Measurements from ENCODE around the gene LGALS12.

The LGALS12 gene

DNA sequence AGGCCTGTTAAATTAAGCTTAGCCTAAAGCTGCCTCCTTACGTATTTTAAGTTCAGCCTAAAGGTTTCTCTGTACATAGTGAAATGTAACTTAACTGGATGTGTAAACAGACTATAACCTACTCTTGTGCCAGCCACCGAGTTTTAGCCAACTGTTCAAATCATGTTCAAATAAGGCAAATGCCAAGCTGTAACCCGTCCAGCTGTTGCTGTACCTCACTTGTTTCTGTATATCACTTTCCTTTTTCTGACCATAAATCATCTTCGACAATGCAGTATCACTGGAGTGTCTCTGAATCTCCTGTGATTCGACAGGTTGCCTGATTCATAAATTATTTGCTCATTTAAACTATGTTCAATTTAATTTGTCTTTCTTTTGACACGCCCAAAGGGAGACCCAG is 10.9 kb upstream of the LGALS12 start:
- Histone ChIP-seq H3K4me3 (ENCODE audit: low read length) (no peak overlapping the region), H3K27me3 (ENCODE audit: low read depth, low read length) (peaks cover 25% of the 10 kb centered on the region), H3K4me1 (ENCODE audit: low read length) (no peaks in the 10 kb centered on the region), H4K20me1 (ENCODE audit: insufficient read depth, low read length) (no peaks in the 10 kb centered on the region), H3K36me3 (replicated peaks; ENCODE audit: low read depth, low read length) (no peaks in the 10 kb centered on the region), H3K4me2 (ENCODE audit: low read length) (no peak overlapping the region), H3K9ac (ENCODE audit: low read length) (no peak overlapping the region), H3K79me2 (ENCODE audit: low read length) (no peaks in the 10 kb centered on the region), H3K9me3 (ENCODE audit: insufficient read depth, low read length) (peaks cover 5% of the 10 kb centered on the region; the same call in 1 of the 2 replicates), H2AFZ (ENCODE audit: low read depth, low read length) (no peak overlapping the region), H3K27ac (ENCODE audit: low read length) (no peak overlapping the region)
- TF ChIP-seq, protein P1, sequence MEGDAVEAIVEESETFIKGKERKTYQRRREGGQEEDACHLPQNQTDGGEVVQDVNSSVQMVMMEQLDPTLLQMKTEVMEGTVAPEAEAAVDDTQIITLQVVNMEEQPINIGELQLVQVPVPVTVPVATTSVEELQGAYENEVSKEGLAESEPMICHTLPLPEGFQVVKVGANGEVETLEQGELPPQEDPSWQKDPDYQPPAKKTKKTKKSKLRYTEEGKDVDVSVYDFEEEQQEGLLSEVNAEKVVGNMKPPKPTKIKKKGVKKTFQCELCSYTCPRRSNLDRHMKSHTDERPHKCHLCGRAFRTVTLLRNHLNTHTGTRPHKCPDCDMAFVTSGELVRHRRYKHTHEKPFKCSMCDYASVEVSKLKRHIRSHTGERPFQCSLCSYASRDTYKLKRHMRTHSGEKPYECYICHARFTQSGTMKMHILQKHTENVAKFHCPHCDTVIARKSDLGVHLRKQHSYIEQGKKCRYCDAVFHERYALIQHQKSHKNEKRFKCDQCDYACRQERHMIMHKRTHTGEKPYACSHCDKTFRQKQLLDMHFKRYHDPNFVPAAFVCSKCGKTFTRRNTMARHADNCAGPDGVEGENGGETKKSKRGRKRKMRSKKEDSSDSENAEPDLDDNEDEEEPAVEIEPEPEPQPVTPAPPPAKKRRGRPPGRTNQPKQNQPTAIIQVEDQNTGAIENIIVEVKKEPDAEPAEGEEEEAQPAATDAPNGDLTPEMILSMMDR (IDR thresholded peaks at IDR 0.05; ENCODE audit: low read depth, low read length), result no peak
- no peak for TF ChIP-seq EZH2phosphoT487 (IDR thresholded peaks at IDR 0.05; ENCODE audit: low read depth)

DNA sequence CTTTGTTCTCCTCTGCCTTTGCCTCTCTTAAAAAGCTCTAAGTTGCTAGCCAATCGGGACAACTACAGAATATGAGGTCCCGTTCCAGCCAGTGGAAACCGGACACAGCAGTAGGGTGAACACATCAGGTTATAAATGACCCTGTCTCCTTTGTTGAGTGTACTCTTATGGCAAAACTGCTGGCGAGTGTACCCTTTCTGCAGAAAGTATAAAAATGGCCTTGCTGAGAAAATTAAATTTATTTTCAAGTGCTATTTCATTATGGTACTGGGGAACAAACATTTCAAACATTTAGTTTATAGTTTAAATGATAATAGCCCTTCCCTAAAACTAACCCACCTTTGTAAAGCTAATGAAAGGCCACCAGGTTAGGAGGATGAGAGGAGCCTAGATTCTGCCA is 6.0 kb upstream of the LGALS12 start:
- Histone ChIP-seq H4K20me1 (ENCODE audit: insufficient read depth, low read length) (no peaks in the 10 kb centered on the region), H3K79me2 (ENCODE audit: low read length) (no peaks in the 10 kb centered on the region), H2AFZ (ENCODE audit: low read depth, low read length) (no peak overlapping the region), H3K4me2 (ENCODE audit: low read length) (no peak overlapping the region), H3K9ac (ENCODE audit: low read length) (no peak overlapping the region), H3K27me3 (ENCODE audit: low read depth, low read length) (peaks cover 21% of the 10 kb centered on the region; the same call in 1 of the 2 replicates), H3K4me3 (ENCODE audit: low read length) (no peak overlapping the region), H3K36me3 (replicated peaks; ENCODE audit: low read depth, low read length) (no peaks in the 10 kb centered on the region), H3K4me1 (ENCODE audit: low read length) (no peaks in the 10 kb centered on the region), H3K27ac (ENCODE audit: low read length) (no peak overlapping the region), H3K9me3 (ENCODE audit: insufficient read depth, low read length) (peaks cover 12% of the 10 kb centered on the region; the same call in 1 of the 2 replicates)
- TF ChIP-seq, protein P1 (IDR thresholded peaks at IDR 0.05; ENCODE audit: low read depth, low read length), result no peak
- TF ChIP-seq EZH2phosphoT487 (IDR thresholded peaks at IDR 0.05; ENCODE audit: low read depth), result no peak

DNA sequence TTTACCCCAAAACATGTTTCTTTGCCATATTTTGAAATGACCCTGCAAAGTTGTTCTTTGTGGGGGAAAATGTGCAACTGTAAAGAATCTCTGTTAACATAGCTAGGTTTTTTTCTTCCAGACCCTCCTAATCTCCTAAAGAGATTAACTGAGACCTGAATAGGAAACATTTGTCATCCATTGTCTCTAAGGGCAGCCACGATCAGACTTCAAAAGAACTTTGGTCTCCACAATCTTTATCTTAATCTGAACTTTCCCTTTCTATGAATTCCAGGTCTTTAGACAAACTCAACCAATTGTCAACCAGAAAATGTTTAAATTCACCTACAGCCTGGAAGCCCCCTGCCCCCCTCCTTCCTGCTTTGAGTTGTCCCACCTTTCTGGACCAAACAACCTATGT is 4.6 kb upstream of the LGALS12 start:
- H2AFZ ChIP-seq (ENCODE audit: low read depth, low read length), result no peak overlapping the region
- peaks cover 12% of the 10 kb centered on the region; the same call in 1 of the 2 replicates for H3K9me3 ChIP-seq (ENCODE audit: insufficient read depth, low read length)
- H3K27me3 ChIP-seq (ENCODE audit: low read depth, low read length), result peaks cover 19% of the 10 kb centered on the region; the same call in 1 of the 2 replicates
- H3K27ac ChIP-seq (ENCODE audit: low read length), result no peak overlapping the region
- H4K20me1 ChIP-seq (ENCODE audit: insufficient read depth, low read length), result no peaks in the 10 kb centered on the region
- H3K4me3 ChIP-seq (ENCODE audit: low read length), result no peak overlapping the region
- H3K4me1 ChIP-seq (ENCODE audit: low read length), result no peaks in the 10 kb centered on the region
- H3K79me2 ChIP-seq (ENCODE audit: low read length), result no peaks in the 10 kb centered on the region
- no peak for TF ChIP-seq EZH2phosphoT487 (IDR thresholded peaks at IDR 0.05; ENCODE audit: low read depth)
- TF ChIP-seq, protein P1 (IDR thresholded peaks at IDR 0.05; ENCODE audit: low read depth, low read length), result no peak
- H3K36me3 ChIP-seq (replicated peaks; ENCODE audit: low read depth, low read length), result no peaks in the 10 kb centered on the region
- H3K4me2 ChIP-seq (ENCODE audit: low read length), result no peak overlapping the region
- H3K9ac ChIP-seq (ENCODE audit: low read length), result no peak overlapping the region

DNA sequence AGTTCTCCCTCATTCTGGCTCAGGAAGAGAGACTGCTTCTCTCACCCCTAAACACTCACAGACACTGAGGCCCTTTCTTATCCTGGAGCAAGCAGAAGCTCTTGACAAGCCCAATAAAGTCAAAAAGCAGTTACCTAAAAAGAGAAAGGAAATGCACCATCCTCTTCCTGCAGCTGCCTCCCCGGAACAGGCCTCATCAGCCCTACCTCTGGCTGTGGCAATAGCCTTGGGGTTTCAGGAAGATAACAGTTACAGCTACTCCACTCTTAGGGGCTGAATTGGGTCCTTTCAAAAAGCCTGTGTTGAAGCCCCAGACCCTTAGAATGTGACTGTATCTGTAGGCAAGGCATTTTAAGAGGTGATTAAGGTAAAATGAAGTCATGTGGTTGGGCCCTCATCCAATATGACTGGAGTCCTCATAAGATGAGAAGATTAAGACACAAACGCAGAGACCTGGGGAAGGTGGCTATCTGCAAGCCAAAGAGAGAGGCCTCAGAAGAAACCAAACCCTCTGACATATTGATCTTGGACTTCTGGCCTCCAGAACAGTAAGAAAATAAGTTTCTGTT is 3.5 kb upstream of the LGALS12 start:
- Histone ChIP-seq H3K36me3 (replicated peaks; ENCODE audit: low read depth, low read length) (no peaks in the 10 kb centered on the region), H3K9me3 (ENCODE audit: insufficient read depth, low read length) (peaks cover 12% of the 10 kb centered on the region; the same call in 1 of the 2 replicates), H3K27me3 (ENCODE audit: low read depth, low read length) (peaks cover 12% of the 10 kb centered on the region; the same call in 1 of the 2 replicates), H2AFZ (ENCODE audit: low read depth, low read length) (no peak overlapping the region), H3K4me1 (ENCODE audit: low read length) (no peaks in the 10 kb centered on the region), H4K20me1 (ENCODE audit: insufficient read depth, low read length) (no peaks in the 10 kb centered on the region), H3K4me3 (ENCODE audit: low read length) (no peak overlapping the region), H3K27ac (ENCODE audit: low read length) (no peak overlapping the region), H3K9ac (ENCODE audit: low read length) (no peak overlapping the region), H3K79me2 (ENCODE audit: low read length) (no peaks in the 10 kb centered on the region), H3K4me2 (ENCODE audit: low read length) (no peak overlapping the region)
- TF ChIP-seq, protein P1 (IDR thresholded peaks at IDR 0.05; ENCODE audit: low read depth, low read length), result no peak

All from OCI-LY3 (cell line).